ENCODE measurements around the gene WWP2. TPM values are rescaled to one million over a fixed set of nuclear protein-coding genes. Genes with fewer than 3 reads are reported as not detected.
"Not testable (repeated sequence)": the region's sequence is repeated elsewhere in the genome, so short reads cannot be mapped to it uniquely, and the experiment has no call there.

WWP2 gene
- total RNA-seq, 2 donors from 2014 or later = 34.8 to 78.8 TPM

GRCh38 chr16:69940676-69941075 lies 178.5 kb downstream of the WWP2 start:
- no peaks in the 10 kb centered on the region for H3K9me3 ChIP-seq
- no peaks in the 10 kb centered on the region for H3K4me1 ChIP-seq
- intact Hi-C loops (cut with DNase I) = no loop called here
- peaks cover 24 to 37% of the 10 kb centered on the region in 2 donors for H3K36me3 ChIP-seq (replicated peaks in 1 of 2; ENCODE audit: insufficient read depth in 1 of 2, low read depth in 2 of 2)
- DNase-seq (no peak), ATAC-seq (no peak)
- H3K27ac ChIP-seq = no peak overlapping the region
- no peak overlapping the region for H3K4me3 ChIP-seq
- no peaks in the 10 kb centered on the region for H3K27me3 ChIP-seq
- WGBS, 2 donors = 93 to 95% methylated on average over 7 to 13 of the region's 13 CpGs
- no peak for TF ChIP-seq POLR2A (IDR thresholded peaks at IDR 0.05)
- TF ChIP-seq CTCF (IDR thresholded peaks at IDR 0.05) = no peak

GRCh38 chr16:69941251-69942098 lies 179.3 kb downstream of the WWP2 start:
- ATAC-seq = peak; percentile 15

GRCh38 chr16:69942099-69942491 lies 180.0 kb downstream of the WWP2 start:
- Histone ChIP-seq H3K4me1 (no peaks in the 10 kb centered on the region), H3K27ac (no peak overlapping the region), H3K36me3 (replicated peaks in 1 of 2; ENCODE audit: insufficient read depth in 1 of 2, low read depth in 2 of 2) (peaks cover 20 to 23% of the 10 kb centered on the region in 2 donors), H3K27me3 (no peaks in the 10 kb centered on the region), H3K4me3 (no peak overlapping the region), H3K9me3 (no peaks in the 10 kb centered on the region)
- DNase-seq (no peak), ATAC-seq (no peak)
- 54 to 74% methylated on average over 2 to 11 of the region's 11 CpGs for WGBS, 2 donors
- TF ChIP-seq CTCF (IDR thresholded peaks at IDR 0.05) = no peak
- TF ChIP-seq POLR2A (IDR thresholded peaks at IDR 0.05) = no peak
- intact Hi-C loops (cut with DNase I) = no loop called here

More at GRCh38 chr16:69941251-69942098, 179.3 kb downstream of the WWP2 start:
- Histone ChIP-seq H3K9me3 (no peaks in the 10 kb centered on the region), H3K27ac (no peak overlapping the region), H3K36me3 (replicated peaks in 1 of 2; ENCODE audit: insufficient read depth in 1 of 2, low read depth in 2 of 2) (peaks cover 24 to 29% of the 10 kb centered on the region in 2 donors), H3K4me3 (no peak overlapping the region), H3K27me3 (no peaks in the 10 kb centered on the region), H3K4me1 (no peaks in the 10 kb centered on the region)
- TF ChIP-seq CTCF (IDR thresholded peaks at IDR 0.05) (no peak), POLR2A (IDR thresholded peaks at IDR 0.05) (no peak)
- 88 to 95% methylated on average over 15 to 28 of the region's 28 CpGs for WGBS, 2 donors
- intact Hi-C loops (cut with DNase I) = no loop called here
- DNase-seq = no peak

- no peaks in the 10 kb centered on the region for H3K9me3 ChIP-seq
- H3K36me3 ChIP-seq (replicated peaks in 1 of 2; ENCODE audit: insufficient read depth in 1 of 2, low read depth in 2 of 2) = peaks cover 15 to 16% of the 10 kb centered on the region in 2 donors
- DNase-seq (no peak), ATAC-seq (no peak)
- TF ChIP-seq POLR2A (IDR thresholded peaks at IDR 0.05) (no peak), CTCF (IDR thresholded peaks at IDR 0.05) (no peak)
- intact Hi-C loops (cut with DNase I) = no loop called here
- no peaks in the 10 kb centered on the region for H3K4me1 ChIP-seq
- no peak overlapping the region for H3K4me3 ChIP-seq
- H3K27me3 ChIP-seq = no peaks in the 10 kb centered on the region
- H3K27ac ChIP-seq = no peak overlapping the region
- 85 to 97% methylated on average over 7 to 8 of the region's 8 CpGs for WGBS, 2 donors
Measured at GRCh38 chr16:69942627-69943170, 180.6 kb downstream of the WWP2 start.

GRCh38 chr16:69943241-69944036 lies 181.3 kb downstream of the WWP2 start:
- H3K27ac ChIP-seq; H3K27me3 ChIP-seq; intact Hi-C loops (cut with DNase I): not testable (repeated sequence)

GRCh38 chr16:69950411-69950810 lies 188.3 kb downstream of the WWP2 start:
- H3K27ac ChIP-seq; intact Hi-C loops (cut with DNase I); ATAC-seq; H3K4me1 ChIP-seq; DNase-seq; H3K9me3 ChIP-seq; H3K27me3 ChIP-seq; H3K4me3 ChIP-seq; H3K36me3 ChIP-seq (replicated peaks in 1 of 2; ENCODE audit: insufficient read depth in 1 of 2, low read depth in 2 of 2): not testable (repeated sequence)
- WGBS, 2 donors = 83% methylated on average over 4 of the region's 17 CpGs; no CpG with 5 or more reads in 1 of the 2 donors

More at GRCh38 chr16:69943241-69944036, 181.3 kb downstream of the WWP2 start:
- not testable (repeated sequence) for DNase-seq, H3K4me1 ChIP-seq, H3K9me3 ChIP-seq, ATAC-seq, H3K4me3 ChIP-seq
- WGBS, 2 donors = 83 to 87% methylated on average over 11 to 16 of the region's 21 CpGs
- H3K36me3 ChIP-seq (replicated peaks in 1 of 2; ENCODE audit: insufficient read depth in 1 of 2, low read depth in 2 of 2) = peaks cover 8 to 15% of the 10 kb centered on the region in 2 donors

GRCh38 chr16:69951017-69951671 lies 189.0 kb downstream of the WWP2 start, which contains the start of gene CLEC18A:
Gene CLEC18A (plus strand): TSS chr16:69951334. CDS start chr16:69951367, 33 bp downstream.
- peak in 1 of 4 donors; percentile 8 for DNase-seq
- H3K4me1 ChIP-seq; intact Hi-C loops (cut with DNase I): not testable (repeated sequence)

More at GRCh38 chr16:69951017-69951671, 189.0 kb downstream of the WWP2 start, which contains the start of gene CLEC18A:
- not testable (repeated sequence) for H3K27ac ChIP-seq; H3K27me3 ChIP-seq; H3K36me3 ChIP-seq (replicated peaks in 1 of 2; ENCODE audit: insufficient read depth in 1 of 2, low read depth in 2 of 2); H3K9me3 ChIP-seq; H3K4me3 ChIP-seq
- ATAC-seq = peak; percentile 28
- no CpG with 5 or more reads among the region's 26 CpGs for WGBS, 2 donors

All from body of pancreas (tissue), 4 donors.